ENCODE data around the gene LRMDA. TPM values are rescaled to one million over a fixed set of nuclear protein-coding genes. Genes with fewer than 3 reads are reported as not detected.

Gene LRMDA
- total and polyA plus RNA-seq, 2 of the 4 experiments (the other 2 are of a cell fraction) = 0.07 TPM; not detected in 1

DNA sequence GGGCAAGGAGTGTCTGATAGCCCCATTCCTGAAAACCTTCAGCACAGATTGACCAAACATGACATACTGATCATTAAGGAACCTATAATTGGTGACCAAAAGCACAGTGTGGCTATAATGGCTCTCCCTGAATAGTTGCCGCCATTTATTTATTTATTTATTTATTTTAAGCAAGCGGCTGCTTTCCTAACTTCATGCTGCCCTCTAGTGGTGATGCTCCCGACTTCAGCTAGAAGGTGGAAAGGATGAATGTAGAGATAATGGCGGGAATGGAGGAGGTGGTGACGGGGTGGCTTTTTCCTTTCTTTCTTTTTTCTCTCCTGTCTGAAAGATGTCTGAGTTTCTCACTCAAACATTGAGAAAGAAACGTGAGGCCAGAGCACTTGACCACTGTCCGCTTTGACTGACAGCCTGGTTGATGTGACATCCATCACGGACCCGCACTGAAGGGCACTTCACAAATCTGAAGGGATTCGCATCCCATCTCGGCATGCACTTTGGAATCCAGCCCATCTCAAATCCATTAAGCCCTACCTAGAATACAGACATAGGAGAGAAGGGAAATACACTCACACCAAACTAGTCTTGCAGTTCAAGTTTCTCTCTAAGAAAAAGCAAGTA is 1116.0 kb downstream of the LRMDA start:
- H3K79me1 ChIP-seq (ENCODE audit: low read depth in 1 of 2, low read length in 2 of 2) = no peaks in the 10 kb centered on the region
- no peak overlapping the region for H3K4me3 ChIP-seq (ENCODE audit: insufficient read depth, low read depth, low read length)
- intact Hi-C loops (cut with micrococcal nuclease) (loop anchor here (1.0 to 10.0 kb wide), 8 partner anchors 244 to 1145 kb away; no protein-coding TSS in a partner anchor), dilution Hi-C loops (cut with HindIII; ENCODE audit: low sequenced_read_pairs, unreplicated experiment) (no loop called here), in situ Hi-C loops (cut with MboI; ENCODE audit: low sequenced_read_pairs) (loop anchor here (5.0 to 10.0 kb wide), 2 partner anchors 240 to 513 kb away; no protein-coding TSS in a partner anchor)
- H3K4me2 ChIP-seq (ENCODE audit: low read depth, low read length) = no peak overlapping the region
- ChIA-PET POLR2A (ENCODE audit: unreplicated experiment) (interaction anchor here (0.6 kb wide), 1 partner anchor 241 kb away, joined by 4 read pairs; no protein-coding TSS in a partner anchor), CTCF (interaction anchor here (1.9 kb wide), 1 partner anchor 117 kb away, joined by 6 read pairs; no protein-coding TSS in a partner anchor)
- TF ChIP-seq RAD21 (IDR thresholded peaks at IDR 0.05; ENCODE audit: low read length) (peak; percentile 93), SMC3 (IDR thresholded peaks at IDR 0.05; ENCODE audit: low read depth, low read length) (peak; percentile 88), MAZ (IDR thresholded peaks at IDR 0.05; ENCODE audit: borderline replicate concordance, low read depth, low read length) (no peak)
- TF ChIP-seq, protein P1, sequence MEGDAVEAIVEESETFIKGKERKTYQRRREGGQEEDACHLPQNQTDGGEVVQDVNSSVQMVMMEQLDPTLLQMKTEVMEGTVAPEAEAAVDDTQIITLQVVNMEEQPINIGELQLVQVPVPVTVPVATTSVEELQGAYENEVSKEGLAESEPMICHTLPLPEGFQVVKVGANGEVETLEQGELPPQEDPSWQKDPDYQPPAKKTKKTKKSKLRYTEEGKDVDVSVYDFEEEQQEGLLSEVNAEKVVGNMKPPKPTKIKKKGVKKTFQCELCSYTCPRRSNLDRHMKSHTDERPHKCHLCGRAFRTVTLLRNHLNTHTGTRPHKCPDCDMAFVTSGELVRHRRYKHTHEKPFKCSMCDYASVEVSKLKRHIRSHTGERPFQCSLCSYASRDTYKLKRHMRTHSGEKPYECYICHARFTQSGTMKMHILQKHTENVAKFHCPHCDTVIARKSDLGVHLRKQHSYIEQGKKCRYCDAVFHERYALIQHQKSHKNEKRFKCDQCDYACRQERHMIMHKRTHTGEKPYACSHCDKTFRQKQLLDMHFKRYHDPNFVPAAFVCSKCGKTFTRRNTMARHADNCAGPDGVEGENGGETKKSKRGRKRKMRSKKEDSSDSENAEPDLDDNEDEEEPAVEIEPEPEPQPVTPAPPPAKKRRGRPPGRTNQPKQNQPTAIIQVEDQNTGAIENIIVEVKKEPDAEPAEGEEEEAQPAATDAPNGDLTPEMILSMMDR (conservative IDR thresholded peaks at IDR 0.05; ENCODE audit: low read depth, low read length) = peak; percentile 91
- peak overlapping the region; percentile 92 for H2AK5ac ChIP-seq (ENCODE audit: low read depth, low read length)
- H3K14ac ChIP-seq (replicated peaks; ENCODE audit: low read depth, low read length) = no peak overlapping the region
- no peak overlapping the region for H3K27ac ChIP-seq (ENCODE audit: insufficient read depth, low read length)
- H4K91ac ChIP-seq (ENCODE audit: insufficient read depth, low read depth, low read length) = peak overlapping the region; percentile 73
- H2BK15ac ChIP-seq (ENCODE audit: low read depth, low read length) = peak overlapping the region; percentile 72; the same call in 1 of the 3 replicates
- BruUV-seq (replicated peaks) = no TSS peak
- ATAC-seq (ENCODE audit: low read depth) = peak; percentile 64
- peaks cover 4% of the 10 kb centered on the region for H3K4me1 ChIP-seq (ENCODE audit: control insufficient read depth, insufficient read depth, low read length)
- H4K5ac ChIP-seq (ENCODE audit: low read depth, low read length) = 0 out of 2 replicates have a peak overlapping the region, but pooled peaks have one; percentile 28
- no peaks in the 10 kb centered on the region for H3K9me3 ChIP-seq (ENCODE audit: control insufficient read depth, insufficient read depth, low read length)
- no CpG with 5 or more reads among the region's 11 CpGs for WGBS, 2 experiments (ENCODE audit: extremely low coverage in 2 of 2, insufficient read length in 1 of 2)
- no peak overlapping the region for H3K56ac ChIP-seq (ENCODE audit: extremely low read depth, insufficient read depth, low read length)
- H3K27me3 ChIP-seq (ENCODE audit: control insufficient read depth, insufficient read depth, low read length) = peaks cover 5% of the 10 kb centered on the region
- DNase-seq = peak; percentile 77
- no peaks in the 10 kb centered on the region for H4K20me1 ChIP-seq (ENCODE audit: insufficient read depth, low read length)
- peak overlapping the region; percentile 72 for H2AFZ ChIP-seq (replicated peaks; ENCODE audit: low read length, poor library complexity)
- H4K8ac ChIP-seq (ENCODE audit: low read depth in 2 of 2, low read length in 2 of 2) = peak overlapping the region in 1 of 2 experiments; percentile 68; a peak in 1 of 4 replicates
- H2AK9ac ChIP-seq (replicated peaks; ENCODE audit: low read depth, low read length, poor library complexity) = no peak overlapping the region
- peak overlapping the region; percentile 67 for H3K4ac ChIP-seq (ENCODE audit: low read depth, low read length)
- no peaks in the 10 kb centered on the region for H3K36me3 ChIP-seq (ENCODE audit: control insufficient read depth, insufficient read depth, low read length)
- H2BK5ac ChIP-seq (ENCODE audit: low read depth, low read length, poor library complexity, severe bottlenecking) = no peak overlapping the region
- peak overlapping the region; percentile 2; the same call in 1 of the 2 replicates for H3K18ac ChIP-seq (ENCODE audit: low read depth, low read length)
- H2BK120ac ChIP-seq (ENCODE audit: low read depth, low read length) = peak overlapping the region; percentile 64; the same call in 1 of the 2 replicates
- H3K9me1 ChIP-seq (ENCODE audit: insufficient read depth, low read length) = no peaks in the 10 kb centered on the region; the same call in 1 of the 2 replicates
- H2BK20ac ChIP-seq (ENCODE audit: low read depth, low read length) = peak overlapping the region; percentile 92
- H3K9ac ChIP-seq (ENCODE audit: low read depth, low read length) = no peak overlapping the region; the same call in 1 of the 2 replicates
- H3K23ac ChIP-seq (ENCODE audit: low read depth, low read length) = no peak overlapping the region

Measured in IMR-90 (cell line).